NCI-H2196 (cell line): ENCODE results near the gene HOXD9.

ENCODE experiments used
- DNase-seq: peaks from one replicate; lab custom pipeline; 2025; ENCODE audit not compliant: unreplicated experiment; lab: John Stamatoyannopoulos, UW

Gene HOXD9

GRCh38 chr2:176085861-176086771 is 36.4 kb upstream of the HOXD9 start:
- peak; percentile 64 for DNase-seq

DNA sequence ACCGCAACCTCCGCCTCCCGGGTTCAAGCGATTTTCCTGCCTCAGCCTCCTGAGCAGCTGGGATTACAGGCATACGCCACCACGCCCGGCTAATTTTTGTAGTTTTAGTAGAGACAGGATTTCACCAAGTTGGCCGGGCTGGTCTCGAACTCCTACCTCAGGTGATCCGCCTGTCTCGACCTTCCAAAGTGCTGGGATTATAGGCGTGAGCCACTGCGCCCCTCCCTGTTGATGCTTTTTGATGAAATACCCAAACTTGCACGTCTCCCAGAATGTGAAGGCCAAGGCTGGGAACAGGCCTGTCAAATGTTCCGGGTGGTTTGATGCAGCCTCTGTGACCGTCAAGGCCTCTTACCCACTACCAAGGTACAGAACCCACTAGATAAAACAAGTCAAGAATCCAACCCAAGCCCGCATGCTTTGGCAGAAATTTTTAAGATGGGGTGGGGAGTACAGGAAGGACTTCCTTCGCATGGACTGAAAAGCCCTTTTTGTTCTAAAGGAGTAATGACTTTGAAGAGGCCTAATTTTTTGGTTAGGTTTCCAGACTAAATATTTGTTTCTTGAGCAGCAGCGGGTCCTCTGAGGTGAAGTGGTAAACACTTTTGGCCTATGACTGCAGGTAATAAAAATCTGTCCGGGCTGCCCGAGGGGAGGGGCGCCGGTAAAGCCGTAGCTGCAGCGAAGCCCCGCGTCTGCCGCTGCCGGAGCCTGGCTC is 35.0 kb upstream of the HOXD9 start:
- no peak for DNase-seq

- peak; percentile 39 for DNase-seq
Measured at GRCh38 chr2:176088048-176088936, 34.2 kb upstream of the HOXD9 start.

- no peak for DNase-seq
Measured at GRCh38 chr2:176088937-176089842, 33.3 kb upstream of the HOXD9 start.

DNA sequence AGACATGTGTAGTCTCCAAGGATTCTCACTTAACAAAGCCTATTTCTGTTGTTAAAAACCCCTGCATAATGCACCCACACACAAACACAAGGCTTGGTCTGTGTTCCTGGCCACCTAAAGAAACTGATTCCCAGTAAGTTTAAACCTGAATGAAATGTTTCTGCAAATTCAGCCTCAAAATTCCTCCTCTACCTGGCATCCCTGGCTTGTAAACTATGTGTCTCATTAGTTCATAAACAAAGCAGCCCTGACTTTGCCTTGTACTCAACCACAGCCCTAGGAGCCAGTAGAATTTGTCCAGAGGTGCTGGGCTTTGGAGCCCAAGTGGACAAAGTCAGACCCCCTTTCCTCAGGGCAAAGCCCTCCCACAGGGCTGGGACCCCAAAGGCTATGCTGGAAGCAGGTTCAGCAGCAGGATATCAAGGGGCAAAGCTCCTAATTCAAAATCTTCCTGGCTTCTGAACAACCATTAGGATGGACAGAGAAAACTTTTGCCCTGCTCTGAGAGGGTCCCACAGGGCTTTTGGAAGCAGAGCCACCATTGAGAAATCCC is 32.6 kb upstream of the HOXD9 start:
- no peak for DNase-seq

GRCh38 chr2:176090862-176091261 is 31.7 kb upstream of the HOXD9 start:
- DNase-seq = no peak

- no peak for DNase-seq
Measured at GRCh38 chr2:176091329-176092258, 30.9 kb upstream of the HOXD9 start.

GRCh38 chr2:176092270-176093144 is 30.0 kb upstream of the HOXD9 start, which contains the start of gene HOXD13:
Gene HOXD13, plus strand, starts transcription at chr2:176092721. Its CDS starts 170 bp downstream, at chr2:176092891.
- DNase-seq = peak; percentile 20

DNA sequence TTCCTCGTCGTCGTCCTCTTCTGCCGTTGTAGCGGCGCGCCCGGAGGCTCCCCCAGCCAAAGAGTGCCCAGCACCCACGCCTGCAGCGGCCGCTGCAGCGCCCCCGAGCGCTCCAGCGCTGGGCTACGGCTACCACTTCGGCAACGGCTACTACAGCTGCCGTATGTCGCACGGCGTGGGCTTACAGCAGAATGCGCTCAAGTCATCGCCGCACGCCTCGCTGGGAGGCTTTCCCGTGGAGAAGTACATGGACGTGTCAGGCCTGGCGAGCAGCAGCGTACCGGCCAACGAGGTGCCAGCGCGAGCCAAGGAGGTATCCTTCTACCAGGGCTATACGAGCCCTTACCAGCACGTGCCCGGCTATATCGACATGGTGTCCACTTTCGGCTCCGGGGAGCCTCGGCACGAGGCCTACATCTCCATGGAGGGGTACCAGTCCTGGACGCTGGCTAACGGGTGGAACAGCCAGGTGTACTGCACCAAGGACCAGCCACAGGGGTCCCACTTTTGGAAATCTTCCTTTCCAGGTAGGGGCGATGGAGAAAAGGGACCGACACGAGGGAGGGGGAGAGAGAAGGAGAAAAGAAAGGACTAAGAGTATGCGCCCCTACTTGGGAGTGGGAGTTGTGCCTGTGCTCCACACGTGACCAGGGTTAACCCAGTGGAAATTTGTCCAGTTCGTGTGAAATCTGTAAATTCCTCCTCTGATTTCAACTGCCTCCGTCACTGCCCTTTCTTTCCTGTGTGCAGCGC is 29.2 kb upstream of the HOXD9 start:
- DNase-seq = peak; percentile 9

DNA sequence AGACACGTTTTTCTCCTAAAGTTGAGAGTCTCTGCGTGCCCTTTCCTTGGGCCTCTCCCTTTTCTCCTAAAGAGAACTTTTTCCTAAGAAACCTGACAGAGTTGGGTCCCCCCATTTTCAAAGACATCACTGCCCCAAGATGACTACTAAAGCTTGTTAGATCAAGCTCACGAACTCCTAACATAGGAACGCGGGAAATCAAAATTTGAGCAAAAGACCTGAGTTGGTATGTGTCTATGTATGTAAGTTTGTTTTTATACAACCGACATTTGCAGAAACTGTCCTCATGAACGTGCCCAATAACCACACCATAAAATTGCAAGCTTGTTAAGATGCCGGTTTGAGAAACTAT is 28.6 kb upstream of the HOXD9 start:
- DNase-seq = no peak

GRCh38 chr2:176094349-176094748 is 28.2 kb upstream of the HOXD9 start:
- DNase-seq = no peak

DNA sequence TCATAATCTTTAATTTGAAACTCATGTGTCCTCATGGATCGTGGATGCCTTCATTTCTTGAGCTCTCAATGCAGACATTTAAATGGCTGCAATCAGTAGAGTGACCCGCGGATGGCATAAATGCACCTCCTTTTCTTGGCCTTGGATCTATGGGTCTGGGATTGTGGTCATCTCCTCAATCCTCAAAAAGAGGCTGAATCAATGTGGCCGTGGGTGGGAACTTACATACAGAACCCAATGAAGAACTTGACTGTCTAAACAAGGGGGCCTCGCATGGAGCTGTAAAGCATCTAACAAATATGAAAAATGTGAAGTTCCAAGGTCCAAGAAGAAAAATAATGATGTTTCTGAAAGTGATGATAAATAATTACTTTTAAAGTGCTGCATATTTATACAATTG is 27.1 kb upstream of the HOXD9 start:
- no peak for DNase-seq

DNA sequence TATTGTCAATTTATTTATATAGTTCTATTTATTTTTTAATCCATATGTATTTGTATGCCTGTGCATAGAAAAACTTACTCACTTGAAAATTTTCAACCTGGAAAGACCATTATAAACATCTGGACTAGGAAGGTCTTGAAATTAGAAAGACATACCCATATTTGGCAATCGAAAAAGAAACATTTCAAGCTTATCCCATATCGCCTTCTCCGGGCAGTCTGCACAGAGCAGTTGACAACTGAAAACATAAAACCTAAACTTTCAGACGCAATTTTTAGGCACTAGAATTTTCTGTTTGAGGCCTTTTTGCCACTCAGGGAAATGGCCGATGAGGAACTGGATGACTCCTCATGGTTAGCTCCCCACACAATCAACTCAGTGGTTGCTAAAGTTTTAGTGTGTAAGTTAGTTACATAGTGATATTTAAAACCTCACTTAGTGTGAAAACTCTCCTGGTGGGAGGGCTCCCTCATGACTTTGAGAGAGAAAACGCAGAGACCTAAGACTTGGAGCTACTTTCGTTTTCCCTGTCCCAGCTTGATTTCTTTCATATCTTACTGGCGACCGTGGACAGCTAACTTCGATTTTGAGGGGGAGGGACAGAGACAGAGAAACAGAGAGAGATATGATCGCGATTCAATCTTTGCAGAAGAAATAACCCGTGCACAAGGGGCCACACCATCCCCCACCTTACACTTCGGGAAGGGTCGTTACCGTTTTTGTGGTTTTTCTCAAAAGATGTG is 26.1 kb upstream of the HOXD9 start:
- DNase-seq = peak; percentile 41

- peak; percentile 90 for DNase-seq
Measured at GRCh38 chr2:176096986-176097819, 25.3 kb upstream of the HOXD9 start.

GRCh38 chr2:176097820-176098365 is 24.6 kb upstream of the HOXD9 start:
- no peak for DNase-seq
